BLaER1 (cell line): ENCODE measurements around the gene ABCC12.

Experiments
- H3K27ac ChIP-seq: shearing (Covaris generic); formaldehyde crosslinking; 2 replicates; pipeline ENCODE4 v1.8.1; 2022
- H3K27me3 ChIP-seq: shearing (Covaris generic); formaldehyde crosslinking; 2 replicates; pipeline ENCODE4 v1.8.1; 2022
- H3K36me3 ChIP-seq: shearing (Covaris generic); formaldehyde crosslinking; 2 replicates; pipeline ENCODE4 v1.8.1; 2022
- H3K4me1 ChIP-seq: shearing (Covaris generic); formaldehyde crosslinking; 2 replicates; pipeline ENCODE4 v1.8.1; 2022
- H3K4me2 ChIP-seq: shearing (Covaris generic); formaldehyde crosslinking; 2 replicates; pipeline ENCODE4 v1.8.1; 2022
- H3K4me3 ChIP-seq: shearing (Covaris generic); formaldehyde crosslinking; 2 replicates; pipeline ENCODE4 v1.8.1; 2022
- H3K9ac ChIP-seq: shearing (Covaris generic); formaldehyde crosslinking; 2 replicates; pipeline ENCODE4 v1.8.1; 2022
- H3K9me3 ChIP-seq: shearing (Covaris generic); formaldehyde crosslinking; 2 replicates; pipeline ENCODE4 v1.8.1; 2022
- H4K20me1 ChIP-seq: shearing (Covaris generic); formaldehyde crosslinking; 2 replicates; pipeline ENCODE4 v1.8.1; 2022
- Cebpa-rat ChIP-seq: shearing (Covaris generic); IDR thresholded peaks from 2 replicates; pipeline ENCODE4 v1.8.1; 2022

The ABCC12 gene

DNA sequence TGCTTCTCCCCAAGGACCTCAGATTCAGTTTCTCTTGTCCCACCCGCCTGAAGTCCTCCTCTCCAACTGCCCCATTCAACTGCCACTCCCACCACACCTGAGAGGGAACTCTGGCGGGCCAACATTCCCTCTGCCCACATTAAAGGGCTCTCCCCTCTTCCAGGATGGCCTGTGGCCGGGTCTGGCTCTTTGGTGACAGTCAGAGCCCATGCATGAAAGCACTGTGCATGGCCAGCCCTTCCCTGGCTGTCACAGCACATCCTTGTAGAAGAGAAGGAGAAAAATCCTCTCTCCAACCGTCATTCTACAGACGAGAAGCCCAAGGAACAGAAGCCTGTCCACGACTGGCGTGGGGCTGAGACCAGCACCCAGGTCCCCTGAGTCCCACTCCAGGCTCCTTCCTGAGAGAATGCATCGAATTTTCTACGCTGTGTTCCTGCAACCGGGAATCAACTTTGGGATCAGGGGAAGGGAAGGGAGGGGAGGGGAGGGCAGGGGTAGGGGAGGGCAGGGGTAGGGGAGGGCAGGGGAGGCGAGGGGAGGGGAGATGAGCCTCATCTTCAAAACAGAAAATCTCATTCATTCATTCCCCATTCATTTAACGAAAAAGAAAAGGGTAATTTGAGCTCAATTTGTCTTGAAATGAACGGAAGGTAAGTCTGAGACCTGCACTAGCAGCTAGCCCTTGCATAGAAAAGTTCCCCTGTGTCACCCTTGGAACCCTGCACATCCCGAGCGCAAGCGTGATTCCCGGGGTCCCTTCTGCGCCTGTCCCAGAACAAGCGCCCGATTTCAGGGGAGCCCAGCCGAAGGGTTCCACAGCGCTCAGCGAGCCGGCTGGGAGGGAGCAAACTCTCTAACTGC lies at the start of gene ABCC12:
Gene ABCC12 (minus strand): TSS at position 68 of the 864 bp plus-strand sequence. CDS start 9,569 bp downstream, outside the sequence.
- Histone ChIP-seq H3K27ac (no peak within 1 kb of the TSS), H3K27me3 (no peaks in the 10 kb centered on the region), H3K9ac (no peak within 1 kb of the TSS), H3K4me1 (peaks cover 9% of the 10 kb centered on the region), H3K4me2 (no peak within 1 kb of the TSS), H4K20me1 (no peaks in the 10 kb centered on the region), H3K36me3 (no peaks in the 10 kb centered on the region), H3K4me3 (no peak within 1 kb of the TSS), H3K9me3 (no peaks in the 10 kb centered on the region)
- no peak for TF ChIP-seq Cebpa-rat

DNA sequence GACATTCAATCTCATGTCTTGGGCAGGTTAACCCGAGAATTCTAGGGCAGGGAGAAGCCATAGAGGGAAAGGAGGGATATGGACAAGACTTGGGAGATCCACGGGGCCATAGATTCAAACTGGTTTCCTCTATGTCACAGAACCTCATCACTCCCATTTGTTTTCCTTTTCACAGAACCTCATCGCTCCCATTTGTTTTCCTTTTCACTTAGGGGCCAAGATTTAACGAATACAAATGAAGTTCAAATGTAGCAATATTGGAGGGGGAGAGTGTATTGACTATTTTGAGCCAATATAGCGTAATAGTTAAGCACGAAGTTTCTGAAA lies 49.0 kb upstream of the ABCC12 start:
- Histone ChIP-seq H3K9me3 (no peaks in the 10 kb centered on the region), H4K20me1 (no peaks in the 10 kb centered on the region), H3K4me3 (no peak overlapping the region), H3K9ac (no peak overlapping the region), H3K27ac (no peak overlapping the region), H3K27me3 (no peaks in the 10 kb centered on the region; the same call in 1 of the 2 replicates), H3K4me2 (no peak overlapping the region), H3K4me1 (no peaks in the 10 kb centered on the region), H3K36me3 (no peaks in the 10 kb centered on the region)
- no peak for TF ChIP-seq Cebpa-rat

GRCh38 chr16:48203974-48204824 lies 48.4 kb upstream of the ABCC12 start:
- no peaks in the 10 kb centered on the region for H3K9me3 ChIP-seq
- no peak for TF ChIP-seq Cebpa-rat
- H3K27me3 ChIP-seq = no peaks in the 10 kb centered on the region; the same call in 1 of the 2 replicates

DNA sequence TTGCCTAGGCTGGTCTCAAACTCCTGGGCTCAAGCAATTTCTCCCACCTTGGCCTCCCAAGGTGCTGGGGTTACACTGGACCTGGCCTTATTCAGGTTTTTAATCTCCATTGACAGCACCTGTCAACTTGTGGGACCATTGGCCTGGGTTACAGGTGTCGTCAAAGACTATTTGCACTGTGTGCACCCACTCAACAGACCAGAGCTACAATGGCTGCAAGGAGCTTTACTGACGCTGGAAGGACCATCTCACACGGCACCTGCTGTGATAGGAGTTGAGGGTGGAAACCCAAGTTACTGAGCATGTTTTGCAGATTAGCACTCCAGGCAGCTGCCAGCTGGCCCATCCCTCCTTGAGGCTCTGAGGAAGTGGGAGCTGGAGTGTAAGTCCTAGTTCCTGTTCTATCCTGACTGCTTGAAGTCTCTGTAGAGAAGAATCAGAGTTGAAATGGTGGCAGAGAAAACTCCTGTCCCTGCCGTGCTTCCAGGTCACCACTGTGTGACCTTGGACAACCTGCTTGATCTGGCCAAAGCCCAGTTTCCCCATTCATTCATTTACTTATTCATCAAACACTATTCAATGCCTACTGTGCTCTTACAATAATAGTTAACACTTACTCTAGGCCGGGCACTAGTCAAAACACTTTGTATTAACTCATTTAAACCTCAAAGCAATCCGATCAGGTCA lies 45.9 kb upstream of the ABCC12 start:
- H3K27ac ChIP-seq = no peak overlapping the region
- no peaks in the 10 kb centered on the region for H4K20me1 ChIP-seq
- H3K4me1 ChIP-seq = no peaks in the 10 kb centered on the region
- H3K27me3 ChIP-seq = no peaks in the 10 kb centered on the region; the same call in 1 of the 2 replicates
- no peak for TF ChIP-seq Cebpa-rat
- no peak overlapping the region for H3K4me3 ChIP-seq
- H3K9ac ChIP-seq = no peak overlapping the region
- H3K4me2 ChIP-seq = no peak overlapping the region
- no peaks in the 10 kb centered on the region for H3K36me3 ChIP-seq
- H3K9me3 ChIP-seq = peaks cover 10% of the 10 kb centered on the region; the same call in 1 of the 2 replicates

More at GRCh38 chr16:48203974-48204824, 48.4 kb upstream of the ABCC12 start:
- no peak overlapping the region for H3K27ac ChIP-seq
- no peak overlapping the region for H3K9ac ChIP-seq
- no peaks in the 10 kb centered on the region for H3K4me1 ChIP-seq
- no peaks in the 10 kb centered on the region for H4K20me1 ChIP-seq
- H3K36me3 ChIP-seq = no peaks in the 10 kb centered on the region
- H3K4me3 ChIP-seq = no peak overlapping the region
- H3K4me2 ChIP-seq = no peak overlapping the region

DNA sequence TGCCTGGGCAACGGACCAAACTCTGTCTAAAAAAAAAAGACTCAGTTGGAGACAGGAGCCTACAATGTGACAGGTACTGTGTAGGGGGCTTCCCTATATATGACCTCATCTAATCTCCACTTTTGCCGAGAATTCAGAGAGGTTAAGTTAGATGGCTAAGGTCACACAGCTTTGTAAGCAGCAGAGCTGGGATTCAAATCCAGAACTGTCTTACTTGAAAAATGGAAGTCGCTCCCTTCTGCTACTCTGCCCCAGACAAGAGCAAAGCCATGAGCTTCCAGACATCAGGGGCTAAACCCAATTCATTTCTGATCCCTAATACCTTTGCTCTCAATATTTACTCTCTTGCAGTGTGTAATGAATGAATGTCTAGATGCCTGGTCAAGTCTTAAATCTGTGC lies 41.5 kb upstream of the ABCC12 start:
- Histone ChIP-seq H3K9me3 (peaks cover 10% of the 10 kb centered on the region; the same call in 1 of the 2 replicates), H3K4me1 (peaks cover 7% of the 10 kb centered on the region), H3K9ac (no peak overlapping the region), H3K4me3 (no peak overlapping the region), H3K27ac (no peak overlapping the region), H3K4me2 (no peak overlapping the region), H3K36me3 (no peaks in the 10 kb centered on the region), H3K27me3 (no peaks in the 10 kb centered on the region; the same call in 1 of the 2 replicates), H4K20me1 (no peaks in the 10 kb centered on the region)
- no peak for TF ChIP-seq Cebpa-rat

DNA sequence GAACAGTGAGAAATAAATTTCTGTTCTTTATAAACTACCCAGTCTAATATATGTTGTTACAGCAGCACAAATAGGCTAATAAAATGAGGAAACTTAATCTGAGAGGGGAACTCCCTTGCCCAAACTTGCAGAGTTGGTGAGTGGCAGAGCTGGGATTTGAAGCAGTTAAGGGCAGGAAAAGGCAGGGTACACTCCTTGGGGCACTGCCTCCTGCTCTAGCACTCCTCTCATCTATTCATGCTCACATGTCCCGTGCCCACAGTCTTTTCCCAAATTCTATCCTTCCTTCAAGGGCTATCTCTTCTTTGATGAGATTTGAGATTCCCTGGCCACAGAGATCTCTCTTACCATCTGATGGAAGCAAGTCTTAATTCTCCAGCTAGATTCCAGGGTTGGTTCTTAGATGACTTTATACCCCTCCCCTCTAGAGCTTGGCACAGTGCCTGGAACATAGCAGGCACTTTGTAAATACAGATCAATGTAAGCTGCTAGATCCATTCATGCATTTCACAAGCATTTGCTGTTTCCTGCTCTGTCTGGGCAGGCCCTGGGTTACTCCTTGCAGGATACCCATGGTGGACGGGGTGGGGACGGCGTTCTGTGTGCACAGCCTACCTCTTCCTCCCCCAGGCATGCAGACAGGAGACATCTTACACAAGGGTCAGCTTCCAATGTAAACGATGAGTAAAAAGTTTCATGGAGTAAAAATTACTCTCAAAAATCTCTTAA lies 39.2 kb upstream of the ABCC12 start:
- TF ChIP-seq Cebpa-rat = no peak
- H3K4me2 ChIP-seq = no peak overlapping the region; the same call in 1 of the 2 replicates
- H3K36me3 ChIP-seq = no peaks in the 10 kb centered on the region
- H3K9me3 ChIP-seq = peaks cover 10% of the 10 kb centered on the region; the same call in 1 of the 2 replicates
- no peak overlapping the region for H3K4me3 ChIP-seq
- no peak overlapping the region for H3K9ac ChIP-seq
- H3K4me1 ChIP-seq = peaks cover 7% of the 10 kb centered on the region
- H4K20me1 ChIP-seq = no peaks in the 10 kb centered on the region
- no peak overlapping the region for H3K27ac ChIP-seq
- H3K27me3 ChIP-seq = no peaks in the 10 kb centered on the region; the same call in 1 of the 2 replicates

DNA sequence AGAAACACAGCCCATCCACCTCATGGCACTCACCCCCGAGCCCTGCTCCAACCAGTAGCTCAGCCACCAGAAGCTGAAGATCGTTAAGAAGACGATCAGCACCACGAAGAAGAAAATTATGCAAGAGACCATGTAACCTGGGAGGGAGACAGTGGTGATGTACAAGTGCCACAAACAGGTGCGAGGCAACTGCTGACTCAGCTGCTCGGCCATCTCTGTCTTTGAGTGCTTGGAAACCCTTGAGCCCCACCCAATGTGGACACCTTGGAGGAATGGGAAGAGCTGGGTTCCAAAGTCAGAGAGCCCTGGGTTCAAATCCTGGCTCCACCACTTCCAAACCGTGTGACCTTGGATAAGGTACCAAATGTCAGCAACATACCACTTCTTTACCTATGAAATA lies 38.1 kb upstream of the ABCC12 start:
- Histone ChIP-seq H3K9ac (no peak overlapping the region), H3K27ac (no peak overlapping the region), H3K4me3 (no peak overlapping the region), H3K36me3 (no peaks in the 10 kb centered on the region), H3K4me1 (peaks cover 8% of the 10 kb centered on the region), H3K4me2 (no peak overlapping the region), H4K20me1 (no peaks in the 10 kb centered on the region), H3K27me3 (no peaks in the 10 kb centered on the region), H3K9me3 (peaks cover 10% of the 10 kb centered on the region; the same call in 1 of the 2 replicates)
- no peak for TF ChIP-seq Cebpa-rat

- Histone ChIP-seq H3K4me2 (no peak overlapping the region), H3K4me1 (peaks cover 7% of the 10 kb centered on the region; the same call in 1 of the 2 replicates), H3K9me3 (no peaks in the 10 kb centered on the region), H3K27ac (no peak overlapping the region), H3K4me3 (no peak overlapping the region), H3K9ac (no peak overlapping the region), H3K27me3 (no peaks in the 10 kb centered on the region), H4K20me1 (no peaks in the 10 kb centered on the region), H3K36me3 (no peaks in the 10 kb centered on the region)
- peak; percentile 60; the same call in 1 of the 2 replicates for TF ChIP-seq Cebpa-rat
Observed at GRCh38 chr16:48188449-48189102, 32.8 kb upstream of the ABCC12 start.

- TF ChIP-seq Cebpa-rat = no peak
- H3K27me3 ChIP-seq = no peaks in the 10 kb centered on the region
- no peaks in the 10 kb centered on the region for H3K9me3 ChIP-seq
- H4K20me1 ChIP-seq = no peaks in the 10 kb centered on the region
- peaks cover 11% of the 10 kb centered on the region; the same call in 1 of the 2 replicates for H3K4me1 ChIP-seq
- no peak overlapping the region for H3K4me3 ChIP-seq
- H3K27ac ChIP-seq = no peak overlapping the region
- H3K4me2 ChIP-seq = no peak overlapping the region
- no peaks in the 10 kb centered on the region for H3K36me3 ChIP-seq
- H3K9ac ChIP-seq = no peak overlapping the region
Observed at GRCh38 chr16:48187779-48188178, 32.0 kb upstream of the ABCC12 start.
